SJSA1 (cell line): ENCODE results near the gene USP49. TPM values are rescaled to one million over a fixed set of nuclear protein-coding genes. Genes with fewer than 3 reads are reported as not detected.

Source experiments
- DNase-seq, 2 experiments: peaks; one replicate each; pipeline ENCODE4 v3.0.0-alpha.2; 2015 to 2020; ENCODE audit warnings: low spot score in 2 of 2, low read depth in 1 of 2
- H3K27ac ChIP-seq: fragments of 250-450 bp; sonication (Bioruptor Pico); 2 replicates; pipeline ENCODE4 v1.5.1; 2020; ENCODE audit warnings: mild to moderate bottlenecking, moderate library complexity
- H3K27me3 ChIP-seq: fragments of 250-450 bp; sonication (Bioruptor Pico); replicated peaks from 2 replicates; pipeline ENCODE4 v1.5.1; 2020; ENCODE audit warnings: mild to moderate bottlenecking, moderate library complexity
- H3K36me3 ChIP-seq: fragments of 250-450 bp; sonication (Bioruptor Pico); 2 replicates; pipeline ENCODE4 v1.5.1; 2020; ENCODE audit warnings: mild to moderate bottlenecking
- H3K4me1 ChIP-seq: fragments of 250-450 bp; sonication (Bioruptor Pico); replicated peaks from 2 replicates; pipeline ENCODE4 v1.6.1; 2021; ENCODE audit warnings: mild to moderate bottlenecking
- H3K4me3 ChIP-seq: fragments of 250-450 bp; sonication (Bioruptor Pico); 2 replicates; pipeline ENCODE4 v1.5.1; 2020; ENCODE audit warnings: mild to moderate bottlenecking
- H3K9me3 ChIP-seq: fragments of 250-450 bp; sonication (Bioruptor Pico); replicated peaks from 2 replicates; pipeline ENCODE4 v1.5.1; 2020; ENCODE audit warnings: mild to moderate bottlenecking
- total RNA-seq: library from RNA; depleted of rRNA; stranded (reverse); fragments of >200 nt; shearing (Covaris generic); gene quantifications from 2 replicates; pipeline ENCODE4 v1.2.3, GENCODE V29; 2014

The USP49 gene
- total RNA-seq, 1 experiment from 2014 or later, result 2.3 TPM

- Histone ChIP-seq H3K36me3 (peaks cover 100% of the 10 kb centered on the region), H3K27ac (no peak overlapping the region), H3K27me3 (no peaks in the 10 kb centered on the region), H3K4me3 (no peak overlapping the region), H3K9me3 (0 out of 2 replicates have a peak, but pooled peaks cover 4% of the 10 kb centered on the region), H3K4me1 (peaks cover 23% of the 10 kb centered on the region)
- DNase-seq, result peak; percentile 65 to 75
Measured at GRCh38 chr6:41936073-41936837, 41.1 kb upstream of the USP49 start.

DNA sequence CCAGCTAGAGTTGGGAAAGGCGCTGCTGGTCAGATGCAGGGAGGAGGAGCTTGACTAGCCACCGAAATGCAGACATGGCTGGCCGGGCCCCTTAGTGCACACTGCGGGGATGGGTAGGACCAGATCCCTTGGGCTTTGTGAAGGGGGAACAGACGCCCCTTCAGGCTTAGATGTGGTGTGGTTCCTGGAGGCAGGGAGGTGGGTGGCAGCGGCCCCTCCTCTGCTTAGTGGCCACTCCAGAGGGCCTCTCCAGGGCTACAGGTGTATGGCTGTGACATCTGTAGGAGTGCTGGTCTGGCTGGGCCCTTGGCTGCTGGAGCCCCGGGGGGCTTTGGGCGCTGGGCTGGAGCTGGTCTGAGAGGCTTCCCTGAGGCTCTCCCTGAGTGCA, 40.5 kb upstream of the USP49 start:
- H3K4me1 ChIP-seq, result peaks cover 23% of the 10 kb centered on the region
- no peak overlapping the region for H3K27ac ChIP-seq

GRCh38 chr6:41935193-41935574, 40.0 kb upstream of the USP49 start:
- no peak for DNase-seq
- peaks cover 100% of the 10 kb centered on the region for H3K36me3 ChIP-seq
- peaks cover 18% of the 10 kb centered on the region for H3K4me1 ChIP-seq
- H3K9me3 ChIP-seq, result no peaks in the 10 kb centered on the region
- no peak overlapping the region for H3K4me3 ChIP-seq
- H3K27ac ChIP-seq, result no peak overlapping the region
- no peaks in the 10 kb centered on the region for H3K27me3 ChIP-seq

More for the DNA sequence above, 40.5 kb upstream of the USP49 start:
- H3K27me3 ChIP-seq, result no peaks in the 10 kb centered on the region
- peaks cover 100% of the 10 kb centered on the region for H3K36me3 ChIP-seq
- H3K4me3 ChIP-seq, result no peak overlapping the region
- no peak for DNase-seq
- H3K9me3 ChIP-seq, result no peaks in the 10 kb centered on the region

DNA sequence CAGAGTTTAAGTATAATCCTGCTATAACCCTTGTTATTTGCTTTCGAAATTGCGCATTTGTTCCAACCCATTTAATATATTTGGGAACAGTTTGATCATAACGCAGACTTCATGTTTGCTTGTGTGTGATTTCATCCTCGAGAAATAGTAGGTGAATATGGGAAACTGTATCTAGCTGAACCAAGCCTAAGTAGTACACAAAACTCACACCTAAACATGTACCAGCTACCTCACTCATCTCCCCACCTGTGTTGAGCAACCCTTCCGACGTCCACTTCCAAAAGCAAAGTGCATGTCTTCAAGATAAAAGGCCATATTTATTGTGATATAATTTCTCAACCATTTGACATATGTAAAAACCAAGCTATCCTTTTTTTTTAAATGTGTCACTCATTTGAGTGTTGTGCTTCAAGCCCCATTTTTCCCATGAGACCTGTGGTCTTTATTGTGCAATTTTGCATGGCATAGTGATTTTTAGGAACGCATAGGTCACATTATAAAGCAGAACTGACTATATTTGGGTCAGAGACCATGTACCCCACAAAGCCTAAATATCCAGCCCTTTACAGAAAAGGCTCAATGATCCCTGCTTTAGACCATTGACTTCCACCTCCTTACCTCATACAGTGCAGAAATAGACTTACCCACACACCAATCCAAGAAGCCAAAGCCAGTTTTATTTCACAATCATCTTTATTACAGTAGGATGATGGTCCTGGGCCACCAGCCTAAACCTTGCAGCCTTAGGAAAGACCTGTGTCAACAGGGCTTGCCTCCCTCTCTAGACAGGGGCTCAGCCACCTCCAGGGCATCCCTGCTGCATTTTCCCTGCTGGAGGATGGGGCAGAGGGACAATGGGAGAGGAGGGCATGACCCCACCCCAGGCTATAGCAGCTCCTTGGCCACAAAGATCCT, 39.4 kb upstream of the USP49 start:
- Histone ChIP-seq H3K27ac (no peak overlapping the region), H3K27me3 (no peaks in the 10 kb centered on the region), H3K9me3 (no peaks in the 10 kb centered on the region), H3K36me3 (peaks cover 100% of the 10 kb centered on the region), H3K4me1 (peaks cover 12% of the 10 kb centered on the region), H3K4me3 (no peak overlapping the region)
- no peak for DNase-seq

GRCh38 chr6:41932378-41932777, 37.2 kb upstream of the USP49 start:
- no peaks in the 10 kb centered on the region for H3K9me3 ChIP-seq
- DNase-seq, result no peak
- peaks cover 100% of the 10 kb centered on the region for H3K36me3 ChIP-seq
- no peak overlapping the region for H3K4me3 ChIP-seq
- no peaks in the 10 kb centered on the region for H3K27me3 ChIP-seq
- no peak overlapping the region for H3K27ac ChIP-seq
- H3K4me1 ChIP-seq, result peaks cover 6% of the 10 kb centered on the region; the same call in 1 of the 2 replicates

DNA sequence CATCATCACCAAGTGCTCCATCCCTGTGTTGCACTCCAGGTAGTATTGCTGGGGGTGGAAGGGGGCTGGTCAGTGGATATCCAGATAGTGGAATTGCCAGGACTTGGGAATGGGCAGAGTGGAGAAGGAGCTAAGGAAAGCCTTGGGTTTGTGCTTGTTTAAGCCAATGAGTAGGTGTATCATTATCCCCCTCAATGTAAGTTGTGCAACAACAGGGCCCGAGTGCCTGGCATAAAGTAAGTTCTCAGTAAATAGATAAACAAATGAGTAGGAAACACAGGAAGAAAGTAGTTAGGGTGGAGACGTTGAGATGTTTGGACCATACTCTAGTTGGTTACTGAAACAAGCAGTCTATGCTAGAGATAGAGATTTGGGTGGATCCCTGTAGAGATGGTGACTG, 36.6 kb upstream of the USP49 start:
- peaks cover 6% of the 10 kb centered on the region; the same call in 1 of the 2 replicates for H3K4me1 ChIP-seq
- no peak overlapping the region for H3K27ac ChIP-seq
- no peaks in the 10 kb centered on the region for H3K9me3 ChIP-seq
- no peak overlapping the region for H3K4me3 ChIP-seq
- peaks cover 99% of the 10 kb centered on the region for H3K36me3 ChIP-seq
- no peak for DNase-seq
- no peaks in the 10 kb centered on the region for H3K27me3 ChIP-seq

DNA sequence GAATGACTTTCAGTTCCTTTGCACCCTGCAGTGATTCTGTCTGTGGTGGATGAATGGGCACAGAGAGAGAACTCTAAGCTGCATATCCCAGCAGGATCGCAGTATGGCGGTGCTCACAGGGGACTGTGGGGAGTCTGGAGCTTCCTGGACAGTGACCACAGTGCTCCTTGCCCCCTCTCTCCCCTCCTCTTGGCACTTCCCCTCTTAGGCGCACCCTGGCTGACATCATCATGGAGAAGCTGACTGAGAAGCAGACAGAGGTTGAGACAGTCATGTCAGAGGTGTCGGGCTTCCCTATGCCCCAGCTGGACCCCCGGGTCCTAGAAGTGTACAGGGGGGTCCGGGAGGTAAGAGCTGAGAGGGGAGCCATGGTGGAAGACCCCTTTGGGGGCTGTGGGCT, 34.7 kb upstream of the USP49 start:
- no peak for DNase-seq
- Histone ChIP-seq H3K9me3 (no peaks in the 10 kb centered on the region), H3K27ac (no peak overlapping the region), H3K4me3 (no peak overlapping the region), H3K27me3 (no peaks in the 10 kb centered on the region), H3K36me3 (peaks cover 89% of the 10 kb centered on the region), H3K4me1 (no peaks in the 10 kb centered on the region)

DNA sequence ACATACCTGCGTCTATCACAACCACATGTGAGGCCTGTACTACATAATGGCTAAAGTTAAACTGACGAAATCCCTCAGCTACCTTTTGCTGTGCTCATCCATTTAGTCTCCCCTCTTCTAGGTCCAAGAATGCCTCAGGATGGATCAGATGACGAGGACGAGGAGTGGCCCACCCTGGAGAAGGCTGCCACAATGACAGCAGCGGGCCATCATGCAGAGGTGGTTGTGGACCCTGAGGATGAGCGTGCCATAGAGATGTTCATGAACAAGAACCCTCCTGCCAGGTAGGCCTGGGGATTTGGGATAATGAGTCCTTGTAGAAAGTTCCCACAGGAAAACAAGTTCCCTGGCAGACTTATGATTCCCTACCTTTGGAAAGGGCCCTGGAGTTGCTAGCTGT, 32.1 kb upstream of the USP49 start:
- Histone ChIP-seq H3K36me3 (peaks cover 85% of the 10 kb centered on the region), H3K27me3 (no peaks in the 10 kb centered on the region), H3K4me1 (peaks cover 7% of the 10 kb centered on the region), H3K9me3 (no peaks in the 10 kb centered on the region), H3K4me3 (no peak overlapping the region), H3K27ac (no peak overlapping the region)
- no peak for DNase-seq

DNA sequence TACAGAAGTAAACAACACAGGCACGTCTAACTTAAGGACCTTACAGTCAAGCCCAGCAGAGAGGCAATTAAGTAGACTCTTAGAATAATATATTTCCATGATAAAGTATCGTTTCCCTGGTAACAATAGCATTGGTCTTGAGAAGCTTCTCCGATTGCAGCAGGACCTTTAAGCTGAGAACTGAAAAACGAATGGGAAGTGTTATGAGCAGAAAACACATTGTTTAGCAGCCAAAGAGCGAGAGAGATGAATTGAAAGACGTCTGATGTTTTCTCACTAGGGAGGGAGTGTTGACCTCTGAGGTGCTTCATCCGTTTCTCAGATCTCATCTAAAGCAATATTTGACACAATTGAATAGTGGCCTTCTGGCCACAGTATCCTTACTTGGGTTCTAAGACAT, 27.0 kb upstream of the USP49 start:
- no peak for DNase-seq
- Histone ChIP-seq H3K27ac (no peak overlapping the region), H3K36me3 (peaks cover 34% of the 10 kb centered on the region), H3K4me1 (peaks cover 27% of the 10 kb centered on the region), H3K4me3 (peak overlapping the region; percentile 63), H3K9me3 (no peaks in the 10 kb centered on the region), H3K27me3 (no peaks in the 10 kb centered on the region)

GRCh38 chr6:41921712-41921998, 26.5 kb upstream of the USP49 start:
- no peaks in the 10 kb centered on the region for H3K27me3 ChIP-seq
- H3K4me3 ChIP-seq, result peak overlapping the region; percentile 63
- no peak for DNase-seq
- H3K9me3 ChIP-seq, result no peaks in the 10 kb centered on the region
- H3K4me1 ChIP-seq, result peaks cover 32% of the 10 kb centered on the region
- H3K36me3 ChIP-seq, result peaks cover 37% of the 10 kb centered on the region
- H3K27ac ChIP-seq, result peak overlapping the region; percentile 97

- H3K4me3 ChIP-seq, result peak within 1 kb of the TSS; percentile 63
- peak within 1 kb of the TSS; percentile 97 for H3K27ac ChIP-seq
- peaks cover 42% of the 10 kb centered on the region for H3K36me3 ChIP-seq
- no peaks in the 10 kb centered on the region for H3K27me3 ChIP-seq
- DNase-seq, result peak; percentile 95 to 98
- H3K9me3 ChIP-seq, result no peaks in the 10 kb centered on the region
- H3K4me1 ChIP-seq, result peaks cover 33% of the 10 kb centered on the region
Measured at GRCh38 chr6:41920921-41921711, 25.9 kb upstream of the USP49 start, which contains the start of the genes BYSL and MED20. TSS of gene BYSL (plus strand) at chr6:41921499. CDS start at chr6:41921563, 64 bp downstream. TSS of gene MED20 (minus strand) at chr6:41921139. CDS start at chr6:41921018, 121 bp downstream.

DNA sequence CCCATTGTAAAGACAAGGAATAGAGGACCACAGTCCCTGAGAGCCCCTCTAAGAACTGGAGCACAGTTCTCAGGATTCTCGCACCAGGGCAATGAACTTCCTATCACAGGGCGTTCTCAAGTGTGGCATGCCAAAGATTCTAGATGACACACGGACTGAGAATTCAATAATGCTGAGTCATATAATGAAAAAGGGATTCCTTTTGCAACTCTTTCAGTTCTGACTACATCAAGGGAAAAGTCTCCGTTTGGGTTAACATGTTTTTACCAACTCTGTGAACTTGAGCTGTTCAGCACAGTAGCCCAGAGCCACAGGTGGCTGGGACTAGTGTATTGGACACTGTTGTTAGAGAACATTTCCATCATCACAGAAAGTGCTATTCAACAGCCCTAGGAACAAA, 22.4 kb upstream of the USP49 start:
- Histone ChIP-seq H3K36me3 (peaks cover 48% of the 10 kb centered on the region), H3K4me1 (peaks cover 29% of the 10 kb centered on the region), H3K27me3 (no peaks in the 10 kb centered on the region), H3K9me3 (no peaks in the 10 kb centered on the region), H3K27ac (peak overlapping the region; percentile 94), H3K4me3 (no peak overlapping the region)
- DNase-seq, result peak; percentile 83 to 92

- H3K27me3 ChIP-seq, result no peaks in the 10 kb centered on the region
- no peak overlapping the region for H3K4me3 ChIP-seq
- no peak for DNase-seq
- H3K36me3 ChIP-seq, result peaks cover 58% of the 10 kb centered on the region
- H3K9me3 ChIP-seq, result no peaks in the 10 kb centered on the region
- no peak overlapping the region for H3K27ac ChIP-seq
- peaks cover 22% of the 10 kb centered on the region for H3K4me1 ChIP-seq
Measured at GRCh38 chr6:41914869-41915530, 19.8 kb upstream of the USP49 start.
